K562 treated with DMSO at 1 percent for 4 hours (cell line): ENCODE results near the gene KRT85. TPM values are rescaled to one million over a fixed set of nuclear protein-coding genes. Genes with fewer than 3 reads are reported as not detected.

ENCODE experiments used
- total RNA-seq: library from RNA; unstranded; fragments of 300-600 nt; gene quantifications from 2 replicates; pipeline ENCODE4 v1.2.3, GENCODE V29; 2022; ENCODE audit not compliant: insufficient read depth

The KRT85 gene
- total RNA-seq, result not detected in 2 replicates

DNA sequence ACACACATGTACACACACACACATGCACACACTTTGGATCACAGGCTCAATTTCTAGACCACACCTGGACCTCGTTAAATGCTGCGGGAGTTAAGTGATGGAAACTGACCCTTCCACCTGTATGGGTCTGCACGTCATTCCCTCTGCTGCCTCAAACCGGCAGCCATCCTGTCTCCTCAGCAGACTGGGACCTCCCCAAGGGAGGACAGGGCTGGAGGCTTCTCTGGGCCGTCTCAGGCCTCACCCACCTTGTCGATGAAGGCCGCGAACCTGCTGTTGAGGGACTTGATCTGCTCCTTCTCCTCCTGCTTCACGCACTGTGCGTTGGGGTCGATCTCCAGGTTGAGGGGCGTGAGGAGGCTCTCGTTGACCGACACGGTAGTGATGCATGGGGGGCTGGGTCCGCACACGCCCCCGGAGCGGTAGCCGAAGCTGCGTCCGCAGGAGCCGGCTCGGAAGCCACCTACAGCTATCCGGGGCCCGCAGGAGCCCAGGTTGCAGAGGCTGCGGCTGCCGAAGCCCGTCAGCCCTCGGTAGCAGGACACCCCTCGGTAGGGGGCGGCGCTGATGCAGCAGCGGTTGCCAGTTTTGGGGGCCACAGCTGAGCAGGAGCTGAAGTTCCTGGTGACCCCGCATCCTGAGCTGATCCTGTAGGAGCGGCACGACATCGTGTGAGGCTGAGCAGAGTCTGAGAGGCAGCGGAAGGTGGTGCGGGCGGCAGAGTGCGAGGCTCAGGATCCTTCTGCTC is at the start of gene KRT85:
TSS of gene KRT85 (minus strand) at position 744 of the 748 bp plus-strand sequence. CDS start at position 668, 76 bp downstream.

DNA sequence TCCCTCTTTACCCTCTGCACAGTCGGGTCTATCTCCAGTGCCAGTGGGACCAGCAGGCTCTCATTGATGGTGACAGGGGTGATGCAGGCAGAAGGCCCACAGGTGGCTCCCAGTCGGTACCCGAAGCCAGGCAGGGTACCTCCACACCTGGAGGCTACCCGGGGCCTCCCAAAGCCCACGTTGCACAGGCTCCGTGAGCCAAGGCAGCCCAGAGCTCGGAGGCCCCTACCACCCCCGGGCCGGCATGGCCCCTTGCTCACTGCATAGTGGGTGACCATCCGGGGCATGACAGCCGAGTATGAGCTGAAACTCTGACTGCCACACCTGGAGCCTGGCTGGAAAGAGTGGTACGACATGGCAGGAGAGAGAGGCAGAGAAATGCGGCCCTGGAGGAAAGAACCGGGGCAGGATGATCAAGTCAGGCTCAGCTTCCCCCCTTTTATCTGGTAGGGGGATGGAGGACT is 38.7 kb upstream of the KRT85 start, which contains the start of gene KRT82:
TSS of gene KRT82 (minus strand) at position 414 of the 464 bp plus-strand sequence. CDS start at position 356, 58 bp downstream.

DNA sequence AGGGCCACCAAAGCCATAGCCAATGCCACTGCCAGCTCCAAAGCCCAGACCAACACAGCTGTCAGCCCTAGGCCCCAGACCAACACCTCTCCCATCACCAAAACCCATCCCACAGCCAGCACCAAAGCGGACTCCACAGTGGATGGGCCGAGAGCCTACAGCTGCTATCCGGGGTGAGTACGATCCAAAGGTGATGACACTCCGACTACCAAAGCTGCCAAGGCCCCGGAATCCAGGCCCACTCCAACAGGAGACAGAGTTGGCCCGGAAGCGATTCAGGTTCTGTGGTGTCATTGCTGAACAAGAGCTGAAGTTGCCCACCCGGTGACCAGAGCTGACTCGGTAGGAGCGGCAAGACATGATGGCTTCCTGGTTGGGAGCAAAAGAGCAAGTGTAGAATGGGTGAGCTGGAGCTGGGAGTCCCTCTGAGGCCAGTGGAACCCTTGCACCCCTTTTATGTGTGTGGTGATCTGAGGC is 18.0 kb upstream of the KRT85 start, which contains the start of gene KRT84:
TSS of gene KRT84 (minus strand) at position 427 of the 477 bp plus-strand sequence. CDS start at position 360, 67 bp downstream.

DNA sequence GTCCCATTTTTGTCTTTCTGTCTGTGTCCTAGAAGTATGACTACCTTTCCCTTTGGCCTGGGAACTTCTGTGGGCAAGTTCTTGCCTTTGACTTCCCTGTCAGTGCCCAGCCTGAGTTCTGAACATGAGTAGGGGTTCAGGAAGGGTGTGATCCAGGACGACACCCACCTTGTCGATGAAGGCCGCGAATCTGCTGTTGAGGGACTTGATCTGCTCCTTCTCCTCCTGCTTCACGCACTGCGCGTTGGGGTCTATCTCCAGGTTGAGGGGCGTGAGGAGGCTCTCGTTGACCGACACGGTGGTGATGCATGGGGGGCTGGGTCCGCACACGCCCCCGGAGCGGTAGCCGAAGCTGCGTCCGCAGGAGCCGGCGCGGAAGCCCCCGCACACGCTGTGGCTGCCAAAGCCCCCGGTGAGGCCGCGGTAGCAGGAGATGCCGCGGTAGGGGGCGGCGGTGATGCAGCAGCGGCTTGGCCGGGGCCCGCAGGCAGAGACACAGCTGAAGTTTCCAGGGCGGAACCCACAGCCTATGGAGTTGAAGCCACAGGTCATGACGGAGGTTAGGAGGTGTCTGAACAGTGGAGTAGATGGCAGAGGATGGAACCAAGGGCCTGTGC is 46.4 kb downstream of the KRT85 start, which contains the start of gene KRT83:
TSS of gene KRT83 (minus strand) at position 615 of the 617 bp plus-strand sequence. CDS start at position 552, 63 bp downstream.

Other genes starting within 250 kb of the KRT85 start
- gene KRT80, start 175.5 kb downstream of the KRT85 start, total RNA-seq, result not detected in 2 replicates
- not detected in 2 replicates for gene KRT7, start 134.2 kb downstream of the KRT85 start, total RNA-seq
- not detected in 2 replicates for gene KRT86, start 92.8 kb downstream of the KRT85 start, total RNA-seq
- gene KRT81, start 75.9 kb downstream of the KRT85 start, total RNA-seq, result 0.75 and 1.1 TPM in 2 replicates
- not detected in 2 replicates for gene KRT83, start 46.1 kb downstream of the KRT85 start, total RNA-seq
- not detected in 2 replicates for gene KRT84, start 18.2 kb upstream of the KRT85 start, total RNA-seq
- gene KRT82, start 38.9 kb upstream of the KRT85 start, total RNA-seq, result not detected in 2 replicates
- not detected in 2 replicates for gene KRT75, start 66.9 kb upstream of the KRT85 start, total RNA-seq
- gene KRT6B, start 84.7 kb upstream of the KRT85 start, total RNA-seq, result not detected in 2 replicates
- not detected in 2 replicates for gene KRT6C, start 106.3 kb upstream of the KRT85 start, total RNA-seq
- not detected in 2 replicates for gene KRT6A, start 125.8 kb upstream of the KRT85 start, total RNA-seq
- not detected in 2 replicates for gene KRT5, start 152.9 kb upstream of the KRT85 start, total RNA-seq
- gene KRT71, start 185.7 kb upstream of the KRT85 start, total RNA-seq, result not detected in 2 replicates
- not detected in 2 replicates for gene KRT74, start 206.4 kb upstream of the KRT85 start, total RNA-seq
- 0.35 TPM in 1 of 2 replicates, not detected in the other for gene KRT72, start 234.0 kb upstream of the KRT85 start, total RNA-seq